ENCODE results near the gene LMAN1L. TPM values are rescaled to one million over a fixed set of nuclear protein-coding genes. Genes with fewer than 3 reads are reported as not detected.

Gene LMAN1L
- total RNA-seq, 4 donors from 2014 or later, result not detected

DNA sequence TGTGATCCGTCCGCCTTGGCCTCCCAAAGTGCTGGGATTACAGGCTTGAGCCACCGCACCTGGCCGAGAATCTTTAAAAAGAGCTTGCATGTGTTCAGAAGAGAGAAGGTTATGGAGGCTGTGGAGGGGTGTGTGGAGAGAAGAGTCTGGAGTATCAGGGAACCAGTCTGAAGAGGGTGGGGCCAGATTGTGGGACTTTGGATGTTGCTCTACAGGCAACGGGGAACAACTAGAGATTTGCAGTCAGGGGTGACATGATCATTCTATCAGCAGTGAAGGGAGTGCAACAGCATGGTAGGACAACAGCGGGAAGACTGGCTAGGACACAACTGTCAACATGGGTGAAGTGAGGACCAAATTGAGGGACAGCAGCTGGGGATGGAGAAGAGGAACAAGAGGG, 51.7 kb downstream of the LMAN1L start:
- Histone ChIP-seq H3K4me1 (peaks cover 53 to 65% of the 10 kb centered on the region in 2 donors), H3K9me3 (no peaks in the 10 kb centered on the region), H3K27ac (peak overlapping the region in 3 of 4 donors; percentile 47 to 77 (median 73)), H3K27me3 (no peaks in the 10 kb centered on the region), H3K4me3 (no peak overlapping the region), H3K36me3 (no peaks in the 10 kb centered on the region)
- intact Hi-C loops (cut with DNase I; ENCODE audit: low total_unique reads), result no loop called here
- in situ Hi-C loops (cut with MboI; ENCODE audit: low sequenced_read_pairs in 4 of 4), result no loop called here
- ATAC-seq, result no peak
- no peak for DNase-seq
- no peak for TF ChIP-seq POLR2A (IDR thresholded peaks at IDR 0.05)
- TF ChIP-seq, protein P1, sequence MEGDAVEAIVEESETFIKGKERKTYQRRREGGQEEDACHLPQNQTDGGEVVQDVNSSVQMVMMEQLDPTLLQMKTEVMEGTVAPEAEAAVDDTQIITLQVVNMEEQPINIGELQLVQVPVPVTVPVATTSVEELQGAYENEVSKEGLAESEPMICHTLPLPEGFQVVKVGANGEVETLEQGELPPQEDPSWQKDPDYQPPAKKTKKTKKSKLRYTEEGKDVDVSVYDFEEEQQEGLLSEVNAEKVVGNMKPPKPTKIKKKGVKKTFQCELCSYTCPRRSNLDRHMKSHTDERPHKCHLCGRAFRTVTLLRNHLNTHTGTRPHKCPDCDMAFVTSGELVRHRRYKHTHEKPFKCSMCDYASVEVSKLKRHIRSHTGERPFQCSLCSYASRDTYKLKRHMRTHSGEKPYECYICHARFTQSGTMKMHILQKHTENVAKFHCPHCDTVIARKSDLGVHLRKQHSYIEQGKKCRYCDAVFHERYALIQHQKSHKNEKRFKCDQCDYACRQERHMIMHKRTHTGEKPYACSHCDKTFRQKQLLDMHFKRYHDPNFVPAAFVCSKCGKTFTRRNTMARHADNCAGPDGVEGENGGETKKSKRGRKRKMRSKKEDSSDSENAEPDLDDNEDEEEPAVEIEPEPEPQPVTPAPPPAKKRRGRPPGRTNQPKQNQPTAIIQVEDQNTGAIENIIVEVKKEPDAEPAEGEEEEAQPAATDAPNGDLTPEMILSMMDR (IDR thresholded peaks at IDR 0.05 in 4 of 5, conservative IDR thresholded peaks at IDR 0.05 in 1 of 5), result no peak

DNA sequence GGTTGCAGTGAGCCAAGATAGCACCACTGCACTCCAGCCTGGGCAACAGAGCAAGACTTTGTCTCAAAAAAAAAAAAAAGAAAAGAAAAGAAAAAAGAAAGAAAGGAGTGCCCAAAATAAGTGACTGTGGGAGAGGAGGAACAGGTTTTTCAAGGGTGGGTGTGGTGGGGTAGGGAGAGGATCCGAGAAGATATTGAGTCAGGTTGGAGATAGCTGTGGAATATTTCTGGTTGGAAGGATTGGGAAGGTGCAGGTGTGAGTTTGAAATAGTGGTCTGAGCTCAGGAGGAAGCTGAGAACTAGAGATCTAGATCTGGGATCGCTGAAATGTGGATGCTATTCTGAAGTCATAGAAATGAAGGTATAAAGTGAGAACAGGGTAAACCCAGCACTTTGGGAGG, 52.7 kb downstream of the LMAN1L start:
- TF ChIP-seq, protein P1 (IDR thresholded peaks at IDR 0.05 in 4 of 5, conservative IDR thresholded peaks at IDR 0.05 in 1 of 5), result no peak
- no peak for TF ChIP-seq POLR2A (IDR thresholded peaks at IDR 0.05)
- intact Hi-C loops (cut with DNase I; ENCODE audit: low total_unique reads), result no loop called here
- ATAC-seq, result no peak
- peak overlapping the region in 2 of 4 donors; percentile 7 to 26 for H3K27ac ChIP-seq
- no peak for DNase-seq
- no peaks in the 10 kb centered on the region for H3K27me3 ChIP-seq
- H3K4me3 ChIP-seq, result no peak overlapping the region
- no peaks in the 10 kb centered on the region for H3K36me3 ChIP-seq
- in situ Hi-C loops (cut with MboI; ENCODE audit: low sequenced_read_pairs in 4 of 4), result no loop called here
- peaks cover 56 to 66% of the 10 kb centered on the region in 2 donors for H3K4me1 ChIP-seq
- H3K9me3 ChIP-seq, result no peaks in the 10 kb centered on the region

DNA sequence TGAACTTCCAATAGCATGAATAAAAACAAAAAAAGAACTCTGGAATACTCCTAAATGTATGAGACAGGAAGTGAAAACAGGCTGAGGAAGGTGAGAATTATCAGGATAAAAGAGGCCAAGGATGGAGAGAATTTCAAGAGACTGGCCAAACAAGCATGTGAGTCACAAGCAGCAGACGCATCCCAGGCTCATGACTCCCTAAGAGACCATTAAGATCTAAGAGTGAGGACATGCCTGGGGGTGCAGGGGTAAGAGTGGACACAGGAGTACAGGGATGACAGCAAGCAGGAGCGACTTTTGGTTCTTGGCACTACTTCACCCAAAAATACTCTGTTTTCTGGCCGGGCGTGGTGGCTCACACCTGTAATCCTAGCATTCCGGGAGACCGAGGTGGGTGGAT, 53.5 kb downstream of the LMAN1L start:
- no peak overlapping the region for H3K4me3 ChIP-seq
- in situ Hi-C loops (cut with MboI; ENCODE audit: low sequenced_read_pairs in 4 of 4), result no loop called here
- DNase-seq, result no peak
- H3K4me1 ChIP-seq, result peaks cover 63 to 72% of the 10 kb centered on the region in 2 donors
- H3K27ac ChIP-seq, result peak overlapping the region; percentile 4 to 96 (median 70)
- TF ChIP-seq, protein P1 (IDR thresholded peaks at IDR 0.05 in 4 of 5, conservative IDR thresholded peaks at IDR 0.05 in 1 of 5), result no peak
- no peak for TF ChIP-seq POLR2A (IDR thresholded peaks at IDR 0.05)
- H3K9me3 ChIP-seq, result no peaks in the 10 kb centered on the region
- H3K36me3 ChIP-seq, result no peaks in the 10 kb centered on the region
- no peaks in the 10 kb centered on the region for H3K27me3 ChIP-seq
- peak in 1 of 2 donors; percentile 24 for ATAC-seq
- intact Hi-C loops (cut with DNase I; ENCODE audit: low total_unique reads), result no loop called here

DNA sequence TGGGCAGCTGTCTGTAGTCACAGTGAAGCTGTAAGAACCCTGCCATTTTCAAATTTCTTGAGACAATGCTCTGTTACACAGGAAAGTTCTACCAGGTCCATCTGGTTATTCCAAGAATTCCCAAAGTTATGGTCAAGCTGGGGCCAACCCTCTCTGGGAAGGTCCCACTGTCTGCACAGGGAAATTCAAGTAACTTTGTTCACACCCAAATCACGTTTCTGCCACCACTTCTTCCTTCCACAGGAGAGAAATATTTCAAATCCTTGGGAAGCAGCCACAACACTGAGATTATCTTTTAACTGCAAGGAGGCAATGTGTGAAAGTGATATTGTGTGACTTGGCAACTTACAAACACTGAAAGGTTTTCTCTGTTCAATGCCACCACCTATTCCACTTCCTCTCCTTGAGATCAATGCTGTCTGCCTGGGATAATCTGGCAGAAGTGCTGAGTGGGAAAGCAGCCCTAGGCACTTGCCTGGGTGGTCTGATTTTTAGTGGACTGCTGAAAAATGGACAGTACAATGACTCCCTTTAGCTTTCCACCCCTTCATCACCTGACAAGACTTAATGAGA, 54.9 kb downstream of the LMAN1L start:
- in situ Hi-C loops (cut with MboI; ENCODE audit: low sequenced_read_pairs in 4 of 4), result no loop called here

More for the DNA sequence above, 54.9 kb downstream of the LMAN1L start:
- Histone ChIP-seq H3K9me3 (no peaks in the 10 kb centered on the region), H3K36me3 (no peaks in the 10 kb centered on the region), H3K4me3 (no peak overlapping the region), H3K4me1 (peaks cover 78 to 84% of the 10 kb centered on the region in 2 donors), H3K27ac (peak overlapping the region; percentile 94 to 99 (median 96)), H3K27me3 (no peaks in the 10 kb centered on the region)
- intact Hi-C loops (cut with DNase I; ENCODE audit: low total_unique reads), result no loop called here
- no peak for TF ChIP-seq POLR2A (IDR thresholded peaks at IDR 0.05)
- TF ChIP-seq, protein P1 (IDR thresholded peaks at IDR 0.05 in 4 of 5, conservative IDR thresholded peaks at IDR 0.05 in 1 of 5), result no peak
- ATAC-seq, result no peak
- DNase-seq, result no peak
